ENCODE measurements around the gene ACTA2.

Gene ACTA2

DNA sequence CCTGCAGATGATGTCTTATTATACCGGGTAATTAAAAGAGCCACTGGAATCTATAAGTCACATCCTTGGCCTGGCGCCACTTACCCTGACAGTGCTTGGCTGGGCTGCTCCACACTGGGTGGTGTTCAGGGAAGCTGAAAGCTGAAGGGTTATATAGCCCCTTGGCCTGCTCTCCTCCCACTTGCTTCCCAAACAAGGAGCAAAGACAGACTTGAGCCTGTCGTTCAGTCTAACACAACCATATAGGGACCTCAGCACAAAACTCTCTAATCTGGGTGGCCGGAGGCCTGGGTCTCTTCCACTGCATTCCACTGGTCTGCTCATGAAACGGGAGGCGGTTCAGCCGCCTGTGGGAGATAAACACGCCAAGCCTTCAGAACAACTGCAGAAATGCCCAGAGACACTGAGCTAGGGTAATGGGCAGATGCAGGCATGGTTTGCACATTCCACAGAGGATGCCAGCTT, at the start of gene ACTA2:
Gene ACTA2, minus strand, starts transcription at position 127 of the 465 bp plus-strand sequence. CDS start 3,843 bp downstream, outside the sequence.
- no peak for DNase-seq (ENCODE audit: extremely low read depth in 1 of 2, low read depth in 1 of 2)

- no peak for DNase-seq (ENCODE audit: extremely low read depth in 1 of 2, low read depth in 1 of 2)
Observed at GRCh38 chr10:89001729-89002072, 49.1 kb upstream of the ACTA2 start.

DNA sequence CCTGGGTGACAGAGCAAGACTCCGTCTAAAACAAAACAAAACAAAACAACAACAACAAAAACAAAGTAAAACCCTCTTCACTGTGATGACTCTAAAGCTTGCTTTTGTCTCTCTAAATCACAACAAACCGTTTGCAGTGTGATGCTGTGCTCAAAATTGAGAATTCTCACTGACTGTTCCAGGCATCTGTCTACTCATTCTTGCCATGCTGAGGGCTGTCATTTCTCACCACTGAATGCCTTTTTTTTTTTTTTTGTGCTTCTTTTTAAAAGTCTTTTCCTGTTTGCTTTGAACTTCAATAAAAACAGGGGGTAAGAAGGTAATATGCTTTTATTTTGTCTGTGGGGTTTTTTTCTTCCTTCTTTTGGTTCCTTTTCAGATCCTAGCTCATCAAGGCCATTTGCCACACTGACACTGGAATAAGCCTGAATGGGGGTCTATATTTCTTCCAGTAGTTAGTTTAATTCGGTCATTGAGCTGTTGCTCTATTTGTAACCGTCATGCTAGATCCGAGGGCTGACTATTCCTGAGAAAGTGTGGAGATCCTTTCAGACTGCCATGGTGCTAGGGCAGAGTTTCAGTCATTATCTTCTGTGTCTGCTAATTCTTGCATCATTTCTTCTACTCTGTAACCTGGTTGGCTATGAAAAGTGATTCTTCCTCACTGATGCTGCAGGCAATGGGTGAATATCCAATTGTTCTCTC, 48.6 kb upstream of the ACTA2 start:
- no peak for DNase-seq (ENCODE audit: extremely low read depth in 1 of 2, low read depth in 1 of 2)

DNA sequence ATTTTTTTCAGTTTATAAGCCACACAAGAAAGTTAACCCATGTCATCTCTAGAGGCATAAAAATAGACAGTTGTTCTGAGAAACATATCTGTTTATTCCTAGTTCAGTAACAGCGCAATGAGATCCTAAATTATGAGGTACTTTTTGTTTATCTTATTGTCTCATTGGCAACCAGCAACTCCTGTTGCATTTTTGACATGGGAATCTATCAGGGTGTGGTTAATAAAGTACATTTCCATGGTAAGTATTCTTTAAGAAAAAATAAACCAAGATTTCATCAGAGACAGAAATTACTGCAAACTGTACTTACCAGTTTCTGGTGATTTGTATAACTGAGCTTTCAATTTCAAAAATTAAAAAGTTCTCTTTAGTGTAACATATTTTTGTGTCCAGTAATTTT, 47.1 kb upstream of the ACTA2 start:
- no peak for DNase-seq (ENCODE audit: extremely low read depth in 1 of 2, low read depth in 1 of 2)

DNA sequence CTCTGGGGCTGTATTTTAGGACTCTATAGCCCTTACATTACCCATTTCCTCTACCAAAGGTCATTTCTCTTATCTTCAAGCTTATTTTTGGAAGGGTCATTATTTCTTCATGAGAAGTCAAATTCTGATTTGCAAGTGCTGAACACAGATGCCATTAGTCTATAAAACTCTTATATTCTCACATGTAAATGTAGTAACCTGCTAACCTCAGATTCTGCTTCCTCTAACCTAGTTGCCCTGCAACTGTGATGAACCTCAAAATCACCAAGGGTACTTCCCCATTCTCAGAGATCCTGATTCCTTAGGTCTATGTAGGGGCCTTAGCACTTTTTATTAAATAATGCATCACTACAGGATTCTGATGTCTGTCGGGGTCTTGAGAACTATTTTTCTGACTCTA, 44.4 kb upstream of the ACTA2 start:
- no peak for DNase-seq (ENCODE audit: extremely low read depth in 1 of 2, low read depth in 1 of 2)

DNA sequence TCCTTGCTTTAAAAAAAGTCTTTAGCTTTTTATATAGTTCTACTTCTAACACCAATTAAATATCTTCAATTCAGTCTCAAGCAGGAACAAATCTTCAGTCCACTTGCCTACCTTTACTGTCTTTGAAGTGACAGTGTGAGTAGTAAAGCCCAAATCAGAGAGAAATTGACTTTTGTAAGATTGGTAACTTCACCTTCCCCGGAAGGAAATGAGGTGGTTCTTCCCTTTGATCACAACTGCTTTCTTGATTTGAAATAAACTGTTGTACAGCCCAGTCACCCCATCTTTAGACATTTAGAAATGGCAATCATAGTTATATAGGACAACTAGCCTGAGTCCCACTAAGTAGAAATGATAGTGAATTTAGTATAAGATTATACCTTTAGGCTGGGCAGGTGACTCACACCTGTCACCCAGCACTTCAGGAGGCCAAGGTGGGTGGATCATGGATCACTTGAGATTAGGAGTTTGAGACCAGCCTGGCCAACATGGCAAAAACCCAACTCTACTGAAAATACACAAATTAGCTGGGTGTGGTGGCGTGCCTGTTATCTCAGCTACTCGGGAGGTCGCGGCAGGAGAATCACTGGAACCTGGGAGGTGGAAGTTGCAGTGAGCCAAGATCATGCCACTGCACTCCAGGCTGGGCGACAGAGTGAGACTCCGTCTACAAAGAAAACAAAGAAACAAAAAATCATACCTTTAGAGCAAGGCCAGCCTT, 42.7 kb upstream of the ACTA2 start:
- no peak for DNase-seq (ENCODE audit: extremely low read depth in 1 of 2, low read depth in 1 of 2)

DNA sequence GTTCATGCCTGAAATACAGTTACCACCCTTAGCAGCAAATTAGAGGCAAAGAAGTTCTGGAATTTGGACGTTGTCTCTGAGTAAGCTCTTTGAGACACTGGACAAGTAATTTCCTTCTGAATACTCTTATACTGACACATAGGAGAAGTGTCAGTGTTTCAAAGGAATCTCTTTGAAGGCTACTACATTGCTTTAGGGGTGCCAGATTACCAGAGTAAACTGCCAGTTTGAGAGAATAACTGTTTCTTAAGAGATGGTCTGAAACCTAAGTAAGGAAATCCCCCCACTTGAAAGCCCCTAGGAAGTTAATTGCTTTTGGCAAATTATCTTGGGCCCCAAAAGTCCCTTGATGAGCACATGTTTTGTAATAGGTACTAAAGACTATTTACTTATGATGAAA, 41.4 kb upstream of the ACTA2 start:
- DNase-seq (ENCODE audit: extremely low read depth in 1 of 2, low read depth in 1 of 2) = no peak

DNA sequence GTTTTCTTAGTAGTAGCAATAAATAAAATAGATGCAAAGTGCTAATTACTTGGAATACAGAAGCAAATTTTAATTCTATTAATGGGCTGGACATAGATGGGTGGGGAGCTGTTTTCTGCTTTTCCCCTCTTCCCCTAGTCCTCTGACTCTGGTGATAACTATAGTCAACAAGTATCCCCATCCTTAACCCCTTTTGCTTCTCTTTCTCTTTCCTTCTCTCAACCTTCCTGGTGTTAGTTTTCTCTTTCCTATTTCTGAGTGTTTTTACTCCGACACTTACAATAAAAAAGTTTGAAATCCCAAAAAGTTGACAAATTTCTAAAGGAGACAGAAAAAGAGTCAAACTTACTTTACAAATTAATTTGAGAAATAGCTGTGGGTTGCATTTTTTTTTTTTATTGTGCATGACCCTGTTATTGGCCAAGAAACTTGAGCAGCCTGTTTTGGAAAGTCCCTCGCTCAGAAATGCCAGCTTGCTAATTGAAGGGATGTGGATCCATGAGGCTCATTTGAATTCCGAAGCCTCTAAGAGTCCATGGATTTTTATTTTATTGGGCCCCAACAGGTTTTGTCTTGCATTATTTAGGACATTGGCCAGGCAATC, 40.5 kb upstream of the ACTA2 start:
- no peak for DNase-seq (ENCODE audit: extremely low read depth in 1 of 2, low read depth in 1 of 2)

GRCh38 chr10:88991899-88992320, 39.3 kb upstream of the ACTA2 start:
- DNase-seq (ENCODE audit: extremely low read depth in 1 of 2, low read depth in 1 of 2) = no peak

DNA sequence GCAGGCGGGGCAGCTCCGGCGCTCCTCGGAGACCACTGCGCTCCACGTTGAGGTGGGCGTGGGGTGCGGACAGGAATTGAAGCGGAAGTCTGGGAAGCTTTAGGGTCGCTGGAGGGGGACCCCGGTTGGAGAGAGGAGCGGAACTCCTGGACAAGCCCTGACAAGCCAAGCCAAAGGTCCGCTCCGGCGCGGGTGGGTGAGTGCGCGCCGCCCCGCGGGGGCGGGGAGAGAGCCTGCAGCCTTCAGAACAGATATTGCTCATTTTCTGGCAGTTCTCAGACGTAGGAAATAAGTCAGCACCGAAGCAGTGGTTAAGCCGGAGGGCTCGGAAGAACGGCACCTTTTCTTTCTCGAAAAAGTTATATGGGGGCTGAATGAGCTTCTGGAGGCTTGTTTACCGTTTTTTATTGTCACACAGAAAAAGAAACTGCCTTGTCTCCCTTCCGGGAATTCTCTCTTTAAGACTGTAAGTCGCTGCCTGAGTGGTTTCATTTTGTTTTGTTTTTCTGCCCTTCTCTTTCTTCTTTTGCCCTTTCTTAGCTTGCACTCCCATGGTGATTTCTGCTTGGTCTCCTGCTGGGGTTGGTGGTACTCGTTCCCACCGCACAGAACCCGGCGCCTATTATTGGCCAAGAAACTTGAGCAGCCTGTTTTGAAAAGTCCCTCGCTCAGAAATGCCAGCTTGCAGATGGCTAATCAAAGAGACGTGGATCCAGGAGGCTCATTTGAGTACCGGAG, 38.8 kb upstream of the ACTA2 start:
- peak in 1 of 2 donors; percentile 32 for DNase-seq (ENCODE audit: extremely low read depth in 1 of 2, low read depth in 1 of 2)

GRCh38 chr10:88990384-88991160, 38.0 kb upstream of the ACTA2 start, which contains the start of gene FAS:
Gene FAS, plus strand, starts transcription at chr10:88990798. Its CDS starts 79 bp downstream, at chr10:88990877.
- peak; percentile 51 to 63 for DNase-seq (ENCODE audit: extremely low read depth in 1 of 2, low read depth in 1 of 2)

GRCh38 chr10:88989824-88990383, 37.3 kb upstream of the ACTA2 start:
- no peak for DNase-seq (ENCODE audit: extremely low read depth in 1 of 2, low read depth in 1 of 2)

DNA sequence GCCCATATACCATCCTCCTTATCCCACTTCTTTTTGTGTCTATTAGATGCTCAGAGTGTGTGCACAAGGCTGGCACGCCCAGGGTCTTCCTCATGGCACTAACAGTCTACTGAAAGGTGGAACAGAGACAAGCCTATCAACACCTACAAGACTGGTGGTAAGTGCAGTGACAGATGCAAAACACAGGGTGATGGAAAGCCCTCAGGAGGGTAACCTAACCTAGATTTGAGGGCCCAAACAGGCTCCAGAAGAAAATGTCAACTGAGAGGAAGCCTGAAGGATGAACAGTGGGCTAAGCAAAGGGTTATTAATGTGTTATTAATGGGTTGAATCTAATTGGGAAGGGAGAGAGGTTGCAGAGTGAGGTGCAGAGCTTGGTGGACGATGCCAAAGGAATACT, 36.9 kb upstream of the ACTA2 start:
- no peak for DNase-seq (ENCODE audit: extremely low read depth in 1 of 2, low read depth in 1 of 2)

DNA sequence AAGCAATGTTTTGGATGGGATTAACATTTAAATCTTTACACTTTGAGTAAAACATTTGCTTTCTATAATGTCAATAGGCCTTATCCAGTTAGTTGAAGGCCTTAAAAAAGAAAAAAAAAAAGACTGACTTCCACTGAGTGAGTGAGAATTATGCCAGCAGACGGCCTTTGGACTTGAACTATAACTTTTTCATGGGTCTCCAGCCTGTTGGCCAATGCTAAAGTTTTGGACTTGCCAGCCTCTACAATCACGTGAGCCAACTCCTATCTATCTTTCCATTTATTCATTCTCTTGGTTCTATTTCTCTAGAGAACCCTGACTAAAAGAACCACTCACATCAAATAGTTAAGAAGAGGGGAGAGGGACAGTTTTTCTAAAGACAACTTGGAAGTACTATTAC, 35.3 kb upstream of the ACTA2 start:
- DNase-seq (ENCODE audit: extremely low read depth in 1 of 2, low read depth in 1 of 2) = no peak

- no peak for DNase-seq (ENCODE audit: extremely low read depth in 1 of 2, low read depth in 1 of 2)
Observed at GRCh38 chr10:88987243-88987725, 34.7 kb upstream of the ACTA2 start.

- DNase-seq (ENCODE audit: extremely low read depth in 1 of 2, low read depth in 1 of 2) = no peak
Observed at GRCh38 chr10:88986549-88987242, 34.1 kb upstream of the ACTA2 start.

DNA sequence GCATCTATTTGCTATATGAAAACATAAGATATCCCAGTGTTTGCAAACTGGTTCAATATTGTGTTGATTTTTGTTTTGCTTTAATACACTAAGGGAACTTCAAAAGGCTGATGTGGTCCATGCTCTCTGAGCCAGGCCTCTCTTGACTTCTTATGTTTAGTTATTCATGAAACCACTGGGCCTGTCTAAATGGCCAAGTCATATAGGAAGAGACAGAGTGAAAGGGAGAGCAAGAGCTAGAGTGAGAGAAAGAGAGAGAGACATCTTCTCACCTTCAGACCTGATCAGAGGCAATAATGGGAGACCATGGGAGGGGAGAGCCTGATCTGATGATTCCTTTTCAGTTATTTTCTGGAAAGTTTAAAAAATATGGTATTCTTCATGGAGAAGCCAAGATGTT, 32.0 kb upstream of the ACTA2 start:
- no peak for DNase-seq (ENCODE audit: extremely low read depth in 1 of 2, low read depth in 1 of 2)

DNA sequence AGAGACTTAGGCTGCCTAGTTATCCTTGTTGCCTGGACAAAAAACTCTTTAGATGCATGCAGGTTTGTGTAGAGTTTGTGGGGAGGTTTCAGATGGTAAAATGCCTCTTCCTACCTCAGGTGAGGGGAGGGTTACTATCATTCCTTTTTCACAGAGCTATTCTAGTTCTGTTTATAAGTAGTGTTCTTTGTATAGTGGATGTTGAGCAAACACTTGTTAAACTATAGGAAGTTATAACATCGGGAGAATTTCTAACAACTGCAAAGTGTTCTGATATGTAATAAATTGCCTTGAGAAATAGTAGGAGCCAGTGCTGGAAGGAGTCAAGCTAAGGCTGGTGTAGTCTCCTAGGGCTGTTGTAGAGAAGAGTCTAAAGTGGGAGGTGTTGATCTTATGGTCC, 31.4 kb upstream of the ACTA2 start:
- no peak for DNase-seq (ENCODE audit: extremely low read depth in 1 of 2, low read depth in 1 of 2)

- DNase-seq (ENCODE audit: extremely low read depth in 1 of 2, low read depth in 1 of 2) = no peak
Observed at GRCh38 chr10:88983206-88983605, 30.6 kb upstream of the ACTA2 start.

All from activated CD8-positive, alpha-beta memory T cell treated with anti-CD3 and anti-CD28 coated beads for 1 hour (primary cell).